Measurements from ENCODE around the gene CXCR2.

The CXCR2 gene

DNA sequence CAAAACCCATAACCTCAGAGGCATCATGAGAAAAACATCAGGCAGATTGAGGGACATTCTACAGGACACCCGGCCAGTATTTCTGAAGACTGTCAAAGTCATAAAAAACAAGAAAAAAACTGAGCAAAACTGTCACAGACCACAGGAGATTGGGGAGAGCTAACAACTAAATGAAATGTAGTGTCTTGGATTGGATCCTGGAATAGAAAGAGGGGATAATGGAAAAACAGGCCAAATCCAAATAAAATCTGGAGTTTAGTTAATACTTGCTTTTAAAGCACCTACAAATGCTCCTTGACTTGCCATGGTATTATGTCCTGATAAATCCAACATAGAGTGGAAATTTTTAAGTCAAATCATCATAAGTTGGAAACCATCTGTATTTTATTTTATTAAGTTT lies 58.5 kb downstream of the CXCR2 start:
- TF ChIP-seq FOXP2 (optimal IDR thresholded peaks at IDR 0.05; ENCODE audit: borderline replicate concordance, extremely low read depth, extremely low read length, insufficient read depth), result no peak
- no peak for TF ChIP-seq TAF1 (IDR thresholded peaks at IDR 0.05; ENCODE audit: borderline replicate concordance, insufficient read depth, low read length)
- TF ChIP-seq, protein P1, sequence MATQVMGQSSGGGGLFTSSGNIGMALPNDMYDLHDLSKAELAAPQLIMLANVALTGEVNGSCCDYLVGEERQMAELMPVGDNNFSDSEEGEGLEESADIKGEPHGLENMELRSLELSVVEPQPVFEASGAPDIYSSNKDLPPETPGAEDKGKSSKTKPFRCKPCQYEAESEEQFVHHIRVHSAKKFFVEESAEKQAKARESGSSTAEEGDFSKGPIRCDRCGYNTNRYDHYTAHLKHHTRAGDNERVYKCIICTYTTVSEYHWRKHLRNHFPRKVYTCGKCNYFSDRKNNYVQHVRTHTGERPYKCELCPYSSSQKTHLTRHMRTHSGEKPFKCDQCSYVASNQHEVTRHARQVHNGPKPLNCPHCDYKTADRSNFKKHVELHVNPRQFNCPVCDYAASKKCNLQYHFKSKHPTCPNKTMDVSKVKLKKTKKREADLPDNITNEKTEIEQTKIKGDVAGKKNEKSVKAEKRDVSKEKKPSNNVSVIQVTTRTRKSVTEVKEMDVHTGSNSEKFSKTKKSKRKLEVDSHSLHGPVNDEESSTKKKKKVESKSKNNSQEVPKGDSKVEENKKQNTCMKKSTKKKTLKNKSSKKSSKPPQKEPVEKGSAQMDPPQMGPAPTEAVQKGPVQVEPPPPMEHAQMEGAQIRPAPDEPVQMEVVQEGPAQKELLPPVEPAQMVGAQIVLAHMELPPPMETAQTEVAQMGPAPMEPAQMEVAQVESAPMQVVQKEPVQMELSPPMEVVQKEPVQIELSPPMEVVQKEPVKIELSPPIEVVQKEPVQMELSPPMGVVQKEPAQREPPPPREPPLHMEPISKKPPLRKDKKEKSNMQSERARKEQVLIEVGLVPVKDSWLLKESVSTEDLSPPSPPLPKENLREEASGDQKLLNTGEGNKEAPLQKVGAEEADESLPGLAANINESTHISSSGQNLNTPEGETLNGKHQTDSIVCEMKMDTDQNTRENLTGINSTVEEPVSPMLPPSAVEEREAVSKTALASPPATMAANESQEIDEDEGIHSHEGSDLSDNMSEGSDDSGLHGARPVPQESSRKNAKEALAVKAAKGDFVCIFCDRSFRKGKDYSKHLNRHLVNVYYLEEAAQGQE (IDR thresholded peaks at IDR 0.05; ENCODE audit: insufficient read depth in 1 of 2, low read depth in 2 of 2, low read length in 2 of 2), result no peak
- TF ChIP-seq POLR2AphosphoS5 (IDR thresholded peaks at IDR 0.05; ENCODE audit: low read depth, low read length), result no peak
- no peak for TF ChIP-seq SIN3A (IDR thresholded peaks at IDR 0.05; ENCODE audit: borderline replicate concordance, insufficient read depth, low read length)

DNA sequence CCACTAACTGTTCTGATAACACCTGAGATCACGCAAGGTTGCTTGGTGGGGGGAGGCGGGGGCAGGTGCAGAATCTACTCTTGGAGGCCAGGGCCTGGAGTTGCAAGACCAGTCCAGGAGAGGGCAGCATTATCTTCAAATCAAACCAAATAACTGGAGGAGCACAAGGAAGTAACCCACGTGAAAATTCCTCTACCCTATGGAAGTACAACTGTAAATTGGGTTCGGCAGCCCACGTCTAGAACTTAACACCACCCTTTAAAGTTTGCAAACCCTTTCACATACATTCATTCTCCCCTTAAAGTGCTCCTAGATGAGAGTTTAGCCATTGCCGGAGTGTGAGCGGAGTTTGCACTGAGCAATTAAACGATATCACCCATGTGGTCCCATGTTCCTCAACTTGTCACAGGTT lies 60.5 kb downstream of the CXCR2 start:
- TF ChIP-seq, protein P1 (IDR thresholded peaks at IDR 0.05; ENCODE audit: insufficient read depth in 1 of 2, low read depth in 2 of 2, low read length in 2 of 2), result no peak
- TF ChIP-seq TAF1 (IDR thresholded peaks at IDR 0.05; ENCODE audit: borderline replicate concordance, insufficient read depth, low read length), result no peak
- no peak for TF ChIP-seq POLR2AphosphoS5 (IDR thresholded peaks at IDR 0.05; ENCODE audit: low read depth, low read length)
- no peak for TF ChIP-seq SIN3A (IDR thresholded peaks at IDR 0.05; ENCODE audit: borderline replicate concordance, insufficient read depth, low read length)
- no peak for TF ChIP-seq FOXP2 (optimal IDR thresholded peaks at IDR 0.05; ENCODE audit: borderline replicate concordance, extremely low read depth, extremely low read length, insufficient read depth)

Data from PFSK-1 (cell line).